ENCODE results near the gene C2orf68. TPM values are rescaled to one million over a fixed set of nuclear protein-coding genes. Genes with fewer than 3 reads are reported as not detected.

C2orf68 gene
- total RNA-seq, 1 experiment from 2014 or later = 69.6 TPM

DNA sequence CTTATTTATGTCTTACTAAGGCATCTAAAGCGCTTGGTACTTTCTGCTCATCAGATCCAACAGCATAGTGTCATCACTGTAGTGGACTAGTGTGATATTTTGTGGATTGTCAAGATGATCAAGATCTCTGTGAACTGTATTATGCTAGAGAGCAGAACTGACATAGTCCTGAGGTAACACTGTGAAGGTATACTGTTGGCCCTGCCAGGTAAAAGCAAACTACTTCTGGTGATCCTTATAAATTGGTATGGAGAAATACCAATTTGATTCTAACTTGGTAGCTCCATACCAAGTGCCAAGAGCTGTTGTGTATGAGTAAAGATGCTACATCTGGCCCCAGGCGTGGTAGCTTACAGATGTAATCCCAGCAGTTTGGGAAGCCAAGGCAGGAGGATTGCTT is 40.2 kb upstream of the C2orf68 start:
- TF ChIP-seq, protein P1, sequence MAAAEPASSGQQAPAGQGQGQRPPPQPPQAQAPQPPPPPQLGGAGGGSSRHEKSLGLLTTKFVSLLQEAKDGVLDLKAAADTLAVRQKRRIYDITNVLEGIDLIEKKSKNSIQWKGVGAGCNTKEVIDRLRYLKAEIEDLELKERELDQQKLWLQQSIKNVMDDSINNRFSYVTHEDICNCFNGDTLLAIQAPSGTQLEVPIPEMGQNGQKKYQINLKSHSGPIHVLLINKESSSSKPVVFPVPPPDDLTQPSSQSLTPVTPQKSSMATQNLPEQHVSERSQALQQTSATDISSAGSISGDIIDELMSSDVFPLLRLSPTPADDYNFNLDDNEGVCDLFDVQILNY (CRISPR knock-in tag; IDR thresholded peaks at IDR 0.05) = no peak
- TF ChIP-seq, protein P2, sequence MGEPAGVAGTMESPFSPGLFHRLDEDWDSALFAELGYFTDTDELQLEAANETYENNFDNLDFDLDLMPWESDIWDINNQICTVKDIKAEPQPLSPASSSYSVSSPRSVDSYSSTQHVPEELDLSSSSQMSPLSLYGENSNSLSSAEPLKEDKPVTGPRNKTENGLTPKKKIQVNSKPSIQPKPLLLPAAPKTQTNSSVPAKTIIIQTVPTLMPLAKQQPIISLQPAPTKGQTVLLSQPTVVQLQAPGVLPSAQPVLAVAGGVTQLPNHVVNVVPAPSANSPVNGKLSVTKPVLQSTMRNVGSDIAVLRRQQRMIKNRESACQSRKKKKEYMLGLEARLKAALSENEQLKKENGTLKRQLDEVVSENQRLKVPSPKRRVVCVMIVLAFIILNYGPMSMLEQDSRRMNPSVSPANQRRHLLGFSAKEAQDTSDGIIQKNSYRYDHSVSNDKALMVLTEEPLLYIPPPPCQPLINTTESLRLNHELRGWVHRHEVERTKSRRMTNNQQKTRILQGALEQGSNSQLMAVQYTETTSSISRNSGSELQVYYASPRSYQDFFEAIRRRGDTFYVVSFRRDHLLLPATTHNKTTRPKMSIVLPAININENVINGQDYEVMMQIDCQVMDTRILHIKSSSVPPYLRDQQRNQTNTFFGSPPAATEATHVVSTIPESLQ (CRISPR knock-in tag; IDR thresholded peaks at IDR 0.05) = no peak
- TF ChIP-seq ZNF416 (CRISPR knock-in tag; IDR thresholded peaks at IDR 0.05) = no peak
- no peak for TF ChIP-seq JUN (CRISPR knock-in tag; IDR thresholded peaks at IDR 0.05)
- no peak overlapping the region for H3K4me3 Mint-ChIP-seq
- H3K27ac Mint-ChIP-seq = no peak overlapping the region; the same call in 1 of the 2 replicates
- ChIA-PET CTCF (interaction anchor here (1.4 to 2.3 kb wide), 2 partner anchors 15 to 72 kb away, joined by 3 to 19 read pairs; no protein-coding TSS in a partner anchor), POLR2A (interaction anchor here (0.7 kb wide), 1 partner anchor 499 kb away, joined by 3 read pairs; no protein-coding TSS in a partner anchor)
- DNase-seq (ENCODE audit: low spot score) (no peak), ATAC-seq (no peak)
- no peaks in the 10 kb centered on the region for H3K27me3 Mint-ChIP-seq (ENCODE audit: low read depth)
- H3K4me1 Mint-ChIP-seq = peaks cover 5% of the 10 kb centered on the region
- no peaks in the 10 kb centered on the region for H3K9me3 Mint-ChIP-seq
- H3K36me3 Mint-ChIP-seq = peaks cover 47% of the 10 kb centered on the region

DNA sequence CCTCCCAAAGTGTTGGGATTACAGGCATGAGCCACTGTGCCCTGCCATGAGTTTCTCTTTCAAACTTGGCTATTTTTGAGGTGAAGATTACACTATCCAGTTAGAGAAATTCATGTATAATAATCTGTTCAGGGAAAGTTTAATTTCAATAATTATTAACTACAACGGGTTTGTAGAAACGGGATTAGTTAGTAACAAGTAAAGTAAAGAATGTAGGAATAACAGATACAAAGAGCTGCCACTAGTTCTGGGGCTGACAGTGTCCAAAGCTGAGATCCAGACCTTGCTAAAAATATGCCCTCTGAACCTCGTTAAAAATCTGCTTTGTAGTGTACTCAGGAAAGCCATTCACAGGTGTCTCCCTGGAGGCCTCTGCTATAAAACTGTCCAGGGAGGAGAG is 39.2 kb upstream of the C2orf68 start:
- no peak for DNase-seq (ENCODE audit: low spot score)
- no peaks in the 10 kb centered on the region for H3K9me3 Mint-ChIP-seq
- no peak for TF ChIP-seq JAZF1 (CRISPR knock-in tag; IDR thresholded peaks at IDR 0.05)
- TF ChIP-seq RELA (CRISPR knock-in tag; IDR thresholded peaks at IDR 0.05; ENCODE audit: borderline replicate concordance) = no peak
- no peak for TF ChIP-seq NR3C1 (CRISPR knock-in tag; conservative IDR thresholded peaks at IDR 0.05; ENCODE audit: low read depth)
- no peak for TF ChIP-seq ZNF121 (CRISPR knock-in tag; IDR thresholded peaks at IDR 0.05)
- no peak for TF ChIP-seq ZNF416 (CRISPR knock-in tag; IDR thresholded peaks at IDR 0.05)
- TF ChIP-seq, protein P3, sequence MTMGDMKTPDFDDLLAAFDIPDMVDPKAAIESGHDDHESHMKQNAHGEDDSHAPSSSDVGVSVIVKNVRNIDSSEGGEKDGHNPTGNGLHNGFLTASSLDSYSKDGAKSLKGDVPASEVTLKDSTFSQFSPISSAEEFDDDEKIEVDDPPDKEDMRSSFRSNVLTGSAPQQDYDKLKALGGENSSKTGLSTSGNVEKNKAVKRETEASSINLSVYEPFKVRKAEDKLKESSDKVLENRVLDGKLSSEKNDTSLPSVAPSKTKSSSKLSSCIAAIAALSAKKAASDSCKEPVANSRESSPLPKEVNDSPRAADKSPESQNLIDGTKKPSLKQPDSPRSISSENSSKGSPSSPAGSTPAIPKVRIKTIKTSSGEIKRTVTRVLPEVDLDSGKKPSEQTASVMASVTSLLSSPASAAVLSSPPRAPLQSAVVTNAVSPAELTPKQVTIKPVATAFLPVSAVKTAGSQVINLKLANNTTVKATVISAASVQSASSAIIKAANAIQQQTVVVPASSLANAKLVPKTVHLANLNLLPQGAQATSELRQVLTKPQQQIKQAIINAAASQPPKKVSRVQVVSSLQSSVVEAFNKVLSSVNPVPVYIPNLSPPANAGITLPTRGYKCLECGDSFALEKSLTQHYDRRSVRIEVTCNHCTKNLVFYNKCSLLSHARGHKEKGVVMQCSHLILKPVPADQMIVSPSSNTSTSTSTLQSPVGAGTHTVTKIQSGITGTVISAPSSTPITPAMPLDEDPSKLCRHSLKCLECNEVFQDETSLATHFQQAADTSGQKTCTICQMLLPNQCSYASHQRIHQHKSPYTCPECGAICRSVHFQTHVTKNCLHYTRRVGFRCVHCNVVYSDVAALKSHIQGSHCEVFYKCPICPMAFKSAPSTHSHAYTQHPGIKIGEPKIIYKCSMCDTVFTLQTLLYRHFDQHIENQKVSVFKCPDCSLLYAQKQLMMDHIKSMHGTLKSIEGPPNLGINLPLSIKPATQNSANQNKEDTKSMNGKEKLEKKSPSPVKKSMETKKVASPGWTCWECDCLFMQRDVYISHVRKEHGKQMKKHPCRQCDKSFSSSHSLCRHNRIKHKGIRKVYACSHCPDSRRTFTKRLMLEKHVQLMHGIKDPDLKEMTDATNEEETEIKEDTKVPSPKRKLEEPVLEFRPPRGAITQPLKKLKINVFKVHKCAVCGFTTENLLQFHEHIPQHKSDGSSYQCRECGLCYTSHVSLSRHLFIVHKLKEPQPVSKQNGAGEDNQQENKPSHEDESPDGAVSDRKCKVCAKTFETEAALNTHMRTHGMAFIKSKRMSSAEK (CRISPR knock-in tag; IDR thresholded peaks at IDR 0.05; ENCODE audit: borderline replicate concordance) = no peak
- TF ChIP-seq NR2C2 (CRISPR knock-in tag; IDR thresholded peaks at IDR 0.05) = no peak
- no peak for TF ChIP-seq ZNF671 (CRISPR knock-in tag; IDR thresholded peaks at IDR 0.05)
- TF ChIP-seq ZNF219 (CRISPR knock-in tag; IDR thresholded peaks at IDR 0.05; ENCODE audit: borderline replicate concordance) = no peak
- H3K4me1 Mint-ChIP-seq = peaks cover 5% of the 10 kb centered on the region
- no peak overlapping the region for H3K27ac Mint-ChIP-seq
- POLR2A ChIA-PET = no interaction called here
- H3K4me3 Mint-ChIP-seq = no peak overlapping the region
- peaks cover 57% of the 10 kb centered on the region for H3K36me3 Mint-ChIP-seq
- ATAC-seq = no peak
- no peaks in the 10 kb centered on the region for H3K27me3 Mint-ChIP-seq (ENCODE audit: low read depth)
- CTCF ChIA-PET = no interaction called here

DNA sequence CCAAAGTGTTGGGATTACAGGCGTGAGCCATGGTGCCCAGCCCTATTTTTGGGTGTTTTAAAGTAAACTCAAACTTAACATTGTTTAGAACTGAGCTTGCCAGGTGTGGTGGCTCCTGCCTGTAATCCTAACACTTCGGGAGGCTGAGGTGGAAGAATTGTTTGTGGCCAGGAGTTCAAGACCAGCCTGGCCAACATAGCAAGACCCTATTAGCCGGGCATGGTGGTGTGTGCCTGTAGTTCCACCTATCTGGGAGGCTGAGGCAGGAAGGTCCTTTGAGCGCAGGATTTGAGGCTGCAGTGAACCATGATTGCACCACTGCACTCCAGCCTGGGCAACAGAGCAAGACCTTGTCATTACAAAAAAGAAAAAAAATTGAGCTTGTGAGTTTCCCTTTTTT is 38.6 kb upstream of the C2orf68 start:
- DNase-seq (ENCODE audit: low spot score) (no peak), ATAC-seq (no peak)
- H3K4me1 Mint-ChIP-seq = peaks cover 5% of the 10 kb centered on the region
- TF ChIP-seq ZNF121 (CRISPR knock-in tag; IDR thresholded peaks at IDR 0.05) (peak; percentile 91), PRRX2 (CRISPR knock-in tag; IDR thresholded peaks at IDR 0.05) (no peak)
- no peaks in the 10 kb centered on the region for H3K9me3 Mint-ChIP-seq
- no peak overlapping the region for H3K27ac Mint-ChIP-seq
- no peak overlapping the region for H3K4me3 Mint-ChIP-seq
- ChIA-PET CTCF (no interaction called here), POLR2A (no interaction called here)
- H3K36me3 Mint-ChIP-seq = peaks cover 63% of the 10 kb centered on the region
- no peaks in the 10 kb centered on the region for H3K27me3 Mint-ChIP-seq (ENCODE audit: low read depth)

All from WTC11 (cell line).